ENCODE data around the gene TJP3.

TJP3 gene

DNA sequence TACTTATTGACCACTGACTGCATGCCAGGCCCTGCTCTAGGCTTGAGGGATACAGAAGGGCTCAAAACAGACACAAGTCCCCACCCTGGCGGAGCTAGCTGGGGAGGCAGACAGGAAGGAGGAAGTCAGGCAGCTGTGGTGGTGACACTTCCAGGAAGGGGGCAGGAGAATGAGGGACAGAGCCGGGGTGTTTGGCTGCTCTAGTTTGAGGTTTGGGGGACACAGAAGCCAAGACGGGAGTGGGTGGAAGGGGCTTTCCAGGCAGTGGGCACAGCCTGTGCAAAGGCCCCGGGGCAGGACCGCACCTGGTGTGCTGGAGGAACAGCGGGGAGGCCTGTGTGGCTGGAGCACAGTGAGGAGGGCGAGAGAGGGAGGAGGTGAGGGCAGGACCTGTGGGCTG lies 58.3 kb downstream of the TJP3 start:
- DNase-seq (ENCODE audit: low read depth in 2 of 2), result no peak

DNA sequence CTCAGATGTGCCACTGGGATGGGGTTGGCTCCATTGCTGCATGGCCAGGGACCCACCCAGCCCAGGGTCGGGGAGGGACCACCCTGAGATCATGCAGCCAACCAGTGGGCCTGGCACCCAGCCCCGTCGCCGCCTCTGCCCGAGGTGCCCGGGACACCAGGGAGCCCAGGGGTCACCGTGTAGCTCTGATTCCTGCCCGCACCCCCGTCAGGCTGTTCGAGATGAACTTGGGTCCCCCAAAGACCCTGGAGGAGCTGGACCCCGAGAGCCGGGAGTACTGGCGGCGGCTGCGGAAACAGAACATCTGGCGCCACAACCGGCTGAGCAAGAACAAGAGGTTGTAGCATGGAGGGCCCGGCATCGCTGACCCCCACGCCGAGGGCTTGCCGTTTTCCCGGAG lies 58.9 kb downstream of the TJP3 start:
- no peak for DNase-seq (ENCODE audit: low read depth in 2 of 2)

DNA sequence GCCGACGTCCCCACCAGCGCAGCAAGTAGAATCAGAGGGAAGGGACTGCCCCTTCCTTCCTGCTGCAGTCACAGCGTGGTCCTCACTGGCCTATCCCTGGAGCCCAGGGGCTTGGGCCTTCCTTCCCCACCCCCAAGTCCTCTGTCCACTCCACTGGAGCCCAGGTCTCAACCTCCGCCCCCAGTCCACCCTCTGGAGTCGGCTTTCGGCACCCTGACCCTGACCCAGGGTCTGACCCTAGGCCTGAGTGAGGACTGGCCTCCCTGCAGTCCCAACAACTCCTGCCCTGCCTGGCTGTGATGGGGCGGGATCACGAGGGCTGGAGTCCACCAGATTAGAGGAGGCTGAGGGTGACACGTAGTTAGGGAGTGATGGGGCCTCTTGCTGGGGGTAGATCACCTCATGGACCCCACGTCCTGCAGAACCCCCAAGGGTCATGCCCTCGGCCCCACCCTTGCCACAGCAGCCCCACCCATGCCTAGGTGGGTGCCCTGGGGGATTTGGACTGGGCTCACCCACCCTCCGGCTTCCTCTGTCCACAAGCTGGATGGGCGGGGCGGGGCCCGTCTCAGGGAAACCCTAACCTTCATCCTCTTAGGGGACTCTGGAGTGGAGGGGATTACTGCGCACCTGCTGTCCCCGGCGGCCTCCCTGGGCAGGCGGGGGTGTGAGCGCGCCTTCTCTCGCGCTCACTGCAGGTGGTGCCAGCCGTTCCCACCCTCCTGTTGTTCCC lies 60.0 kb downstream of the TJP3 start:
- DNase-seq (ENCODE audit: low read depth in 2 of 2), result no peak

DNA sequence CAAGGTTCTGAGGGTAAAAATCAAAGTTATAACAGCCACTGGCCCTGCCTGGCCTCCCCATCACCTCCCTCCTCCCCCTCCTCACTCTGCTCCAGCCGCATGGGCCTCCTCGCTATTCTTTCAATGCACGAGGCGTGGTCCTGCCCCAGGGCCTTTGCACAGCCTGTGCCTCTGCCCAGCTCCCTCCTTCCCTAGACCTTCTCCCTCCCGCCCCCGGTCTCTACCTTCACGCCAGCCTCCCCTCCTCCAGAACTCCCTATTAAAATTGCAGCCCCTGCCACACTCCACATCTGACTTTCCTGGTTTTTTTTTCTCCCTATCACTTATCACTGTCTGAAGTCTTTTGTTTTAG lies 60.5 kb downstream of the TJP3 start:
- no peak for DNase-seq (ENCODE audit: low read depth in 2 of 2)

DNA sequence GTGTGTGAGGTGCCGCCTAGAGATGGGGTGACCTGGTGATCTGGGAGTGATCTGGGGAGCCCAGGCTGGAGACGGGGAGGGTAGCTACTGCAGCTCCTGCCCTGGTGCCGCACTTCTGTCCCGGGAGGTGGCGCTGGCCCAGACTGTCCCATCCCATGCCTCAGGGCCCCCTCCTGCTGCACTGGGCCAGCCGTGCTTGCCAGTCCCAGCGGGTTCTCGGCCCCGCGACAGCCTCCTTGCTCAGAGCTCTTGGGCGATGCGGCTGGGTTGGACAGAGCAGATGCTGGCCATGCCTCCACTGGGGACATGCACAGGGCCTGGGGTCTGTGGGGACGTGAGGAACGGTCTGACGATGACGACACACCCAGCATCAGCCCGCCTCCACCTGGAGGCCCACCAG lies 61.3 kb downstream of the TJP3 start:
- DNase-seq (ENCODE audit: low read depth in 2 of 2), result no peak

DNA sequence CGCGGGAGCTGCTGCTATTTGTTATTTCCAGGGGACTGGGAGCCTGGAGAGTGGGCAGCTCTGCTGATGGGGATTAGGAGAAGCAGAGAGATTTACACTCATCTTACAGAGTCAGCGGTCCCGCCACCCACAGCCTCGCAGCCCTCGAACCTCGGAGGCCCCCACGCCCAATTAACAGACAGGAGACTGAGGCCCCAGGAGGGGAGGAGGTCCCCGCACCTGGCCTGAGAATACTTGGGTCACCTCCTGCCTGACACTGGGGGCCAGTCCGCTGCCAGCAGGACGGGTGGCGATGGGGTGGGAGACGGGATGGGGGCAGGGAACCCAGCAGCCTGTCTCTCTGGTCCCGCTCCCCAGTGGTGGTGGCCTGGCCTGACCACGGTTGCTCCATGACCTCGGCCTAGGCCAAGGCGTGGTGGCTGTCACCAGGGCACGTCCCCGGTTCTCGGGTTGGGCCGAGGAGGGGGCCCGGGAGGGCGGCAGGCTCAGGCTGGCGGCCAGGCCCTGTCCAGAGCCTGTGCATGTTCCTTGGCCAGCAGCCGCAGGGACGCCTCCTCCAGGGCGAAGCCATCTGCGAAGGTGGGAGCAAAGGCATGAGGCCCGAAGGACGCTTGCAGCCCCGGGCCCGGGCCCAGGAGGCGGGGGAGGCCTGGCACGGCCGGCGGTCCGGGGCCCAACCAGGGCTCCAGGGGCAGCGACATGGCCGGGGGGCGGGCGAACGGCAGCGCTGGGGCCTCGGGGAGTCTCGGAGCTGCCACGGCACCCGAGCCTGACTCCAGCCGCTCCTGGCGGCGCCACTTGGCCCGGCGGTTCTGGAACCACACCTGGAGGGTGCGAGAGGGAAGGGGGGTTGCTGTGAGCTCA lies 62.2 kb downstream of the TJP3 start:
- no peak for DNase-seq (ENCODE audit: low read depth in 2 of 2)

DNA sequence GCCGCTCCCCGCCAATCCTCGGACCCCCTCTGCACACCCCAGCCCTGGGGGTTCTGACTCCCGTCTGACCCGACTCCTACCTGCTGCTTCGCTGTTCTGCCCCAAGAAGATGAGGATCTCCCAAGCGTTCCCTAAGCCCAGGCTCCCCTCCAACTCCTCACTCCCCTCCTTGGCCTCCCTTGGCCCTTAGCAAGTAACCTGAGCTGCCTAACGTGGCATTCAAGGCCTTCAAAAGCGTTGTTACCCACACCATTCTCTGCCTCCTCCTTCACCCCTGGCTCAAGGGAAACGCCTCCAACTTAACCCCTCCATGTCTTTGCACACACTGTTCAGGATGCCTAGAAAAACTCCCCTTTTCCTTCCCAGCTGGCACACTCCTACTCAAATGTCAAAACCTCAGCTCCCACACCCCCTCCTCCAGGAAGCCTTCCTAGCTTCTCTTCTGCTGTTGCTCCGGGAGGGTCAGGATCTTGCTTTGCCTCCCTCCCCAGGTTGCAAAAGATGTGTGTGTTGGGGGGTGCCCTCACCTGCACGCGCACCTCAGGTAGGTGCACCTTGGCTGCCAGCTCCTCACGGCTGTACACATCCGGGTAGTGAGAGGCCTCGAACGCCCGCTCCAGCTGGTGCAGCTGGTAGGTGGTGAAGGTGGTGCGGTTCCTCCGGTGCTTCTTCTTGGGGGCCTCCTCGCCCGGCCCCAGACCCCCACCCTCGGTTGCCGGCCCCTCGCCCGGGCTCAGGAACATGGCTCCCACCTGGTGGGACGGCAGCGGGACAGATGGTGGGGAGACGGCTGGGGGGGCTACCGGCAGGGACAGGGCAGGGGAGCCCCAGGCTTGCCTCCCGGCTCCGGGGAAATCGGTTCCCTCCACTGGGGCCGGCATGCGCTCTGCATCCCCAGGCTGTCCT lies 63.1 kb downstream of the TJP3 start:
- no peak for DNase-seq (ENCODE audit: low read depth in 2 of 2)

DNA sequence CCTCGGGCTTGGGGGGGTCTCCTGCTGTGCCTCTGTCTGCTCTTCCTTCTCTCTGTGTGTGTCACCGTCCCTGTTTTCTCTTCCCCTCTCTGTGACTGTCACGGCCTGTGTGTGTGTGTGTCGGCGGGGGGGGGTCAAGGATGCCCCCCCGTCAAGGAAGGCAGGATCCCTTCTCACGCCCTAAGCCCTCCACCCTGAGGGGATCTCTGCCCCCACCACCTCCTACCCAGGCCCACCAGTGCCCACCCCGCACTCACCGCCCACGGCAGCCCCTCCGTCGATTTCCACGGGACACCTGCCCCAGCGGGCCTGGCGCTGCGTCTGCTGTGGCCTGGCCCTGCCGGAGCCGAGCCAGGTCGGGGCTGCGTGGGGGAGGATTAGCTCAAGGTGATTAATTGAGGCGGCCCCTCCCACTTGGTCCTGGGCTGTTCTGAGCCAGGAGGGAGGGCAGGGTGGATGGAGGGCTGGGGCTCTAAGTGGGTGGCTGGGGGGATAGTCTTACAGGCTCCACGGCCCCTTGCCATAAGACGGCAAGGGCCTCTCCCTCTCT lies 63.8 kb downstream of the TJP3 start, which contains the start of gene RAX2:
Gene RAX2, minus strand, starts transcription at position 323 of the 550 bp plus-strand sequence. CDS start 486 bp downstream, outside the sequence.
- no peak for DNase-seq (ENCODE audit: low read depth in 2 of 2)

DNA sequence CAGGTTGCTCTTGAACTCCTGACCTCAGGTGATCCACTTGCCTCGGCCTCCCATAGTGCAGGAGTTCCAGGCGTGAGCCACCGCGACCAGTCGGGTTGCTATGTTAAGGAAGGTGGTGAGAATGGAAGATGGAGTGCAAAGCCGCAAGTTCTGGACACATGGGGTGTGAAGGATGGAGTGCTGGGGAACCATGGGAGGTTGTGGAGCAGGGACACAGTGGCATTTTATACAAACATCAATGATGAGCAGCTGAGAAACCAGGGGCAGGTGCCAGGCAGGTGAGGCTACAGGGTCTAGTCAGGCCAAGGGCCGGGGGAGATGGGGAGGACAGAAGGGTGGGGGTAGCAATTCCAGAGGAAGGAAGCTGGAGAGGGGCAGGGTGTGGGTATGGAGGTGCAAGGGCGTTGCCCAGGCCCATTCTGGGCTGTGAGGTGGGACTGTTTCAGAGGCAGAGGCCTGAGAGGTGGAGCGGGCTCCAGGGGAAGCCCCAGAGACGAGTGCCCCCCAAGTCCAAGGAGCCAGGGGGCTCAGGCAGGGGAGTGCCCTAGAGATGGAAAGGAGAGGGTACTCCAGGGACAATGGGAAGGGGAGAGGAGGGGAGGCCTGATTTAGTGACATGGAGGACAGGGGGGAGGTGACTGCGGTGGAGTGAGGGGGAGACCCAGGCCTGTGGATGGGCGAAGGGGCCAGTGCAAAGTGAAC lies 65.8 kb downstream of the TJP3 start:
- DNase-seq (ENCODE audit: low read depth in 2 of 2), result no peak

DNA sequence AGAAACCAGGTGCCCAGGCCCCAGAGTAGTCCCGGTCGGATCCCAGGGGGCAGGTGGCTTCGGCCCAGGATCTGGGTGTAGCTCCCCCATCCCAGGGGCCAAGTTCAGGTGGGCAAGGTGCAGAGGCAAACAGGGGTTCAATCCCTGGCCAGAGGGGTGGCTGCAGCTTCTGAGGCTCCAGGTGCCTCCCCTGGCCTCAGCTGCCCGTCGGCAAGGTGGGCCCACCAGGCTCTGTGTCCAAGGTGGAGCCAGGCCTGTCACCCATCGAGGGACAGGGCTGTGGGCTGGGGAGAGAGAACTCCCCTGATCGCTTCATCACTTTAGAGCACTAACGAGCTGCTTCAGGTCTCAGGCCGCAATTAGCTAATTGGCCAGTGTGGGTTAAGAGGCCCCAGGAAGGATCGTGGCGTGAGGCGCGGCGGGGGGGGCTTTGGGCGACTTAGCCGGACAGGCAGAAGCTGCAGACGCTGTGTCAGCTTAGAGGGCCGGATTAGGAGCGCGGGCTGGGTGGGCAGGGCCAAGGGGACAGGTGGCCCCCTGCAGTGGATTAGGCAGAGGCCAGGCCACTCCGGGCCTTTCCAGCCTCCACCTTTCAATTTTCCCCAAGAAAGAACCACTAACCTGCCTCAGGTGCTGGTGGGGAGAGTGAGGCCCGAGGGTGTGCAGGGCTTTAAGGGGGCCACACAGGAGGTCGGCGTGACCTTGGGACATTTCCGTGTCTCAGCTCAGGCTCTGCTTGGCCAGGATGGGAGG lies 66.6 kb downstream of the TJP3 start:
- DNase-seq (ENCODE audit: low read depth in 2 of 2), result no peak

DNA sequence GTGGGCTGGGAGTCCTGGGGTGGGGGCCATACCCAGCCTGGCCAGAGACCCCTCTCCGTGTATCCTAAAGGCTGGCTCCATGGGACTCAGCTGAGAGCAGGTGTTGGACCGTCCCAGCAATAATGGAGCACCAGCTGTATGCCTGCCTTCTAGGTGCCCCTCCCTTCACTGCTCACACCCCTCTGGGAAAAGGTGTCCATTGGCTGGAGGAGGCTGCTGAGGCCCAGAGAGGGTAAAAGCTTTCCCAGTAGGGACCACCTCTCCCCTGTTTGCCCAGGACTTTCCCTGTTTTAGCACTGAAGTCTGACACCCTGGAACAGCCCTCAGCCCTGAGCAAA lies 67.2 kb downstream of the TJP3 start:
- no peak for DNase-seq (ENCODE audit: low read depth in 2 of 2)

DNA sequence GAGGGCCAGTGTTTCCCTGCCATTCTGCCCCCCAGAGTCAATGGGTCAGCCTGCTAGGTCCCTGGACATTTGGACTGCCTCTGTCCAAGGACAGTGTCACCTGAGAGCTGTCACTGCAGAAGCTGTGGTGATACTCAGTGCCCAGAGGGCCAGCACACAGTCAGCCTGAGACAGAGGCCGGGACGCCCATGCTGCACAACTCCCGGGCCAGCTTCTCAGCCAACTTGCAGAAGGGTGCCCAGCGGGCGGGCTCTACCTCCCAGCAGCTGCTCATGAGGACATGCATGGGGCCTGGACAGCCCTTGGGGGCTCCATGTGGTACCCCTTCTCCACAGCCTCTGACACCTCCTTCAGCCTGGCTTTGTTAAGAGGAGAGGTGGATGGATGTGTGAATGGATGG lies 67.6 kb downstream of the TJP3 start:
- DNase-seq (ENCODE audit: low read depth in 2 of 2), result no peak

DNA sequence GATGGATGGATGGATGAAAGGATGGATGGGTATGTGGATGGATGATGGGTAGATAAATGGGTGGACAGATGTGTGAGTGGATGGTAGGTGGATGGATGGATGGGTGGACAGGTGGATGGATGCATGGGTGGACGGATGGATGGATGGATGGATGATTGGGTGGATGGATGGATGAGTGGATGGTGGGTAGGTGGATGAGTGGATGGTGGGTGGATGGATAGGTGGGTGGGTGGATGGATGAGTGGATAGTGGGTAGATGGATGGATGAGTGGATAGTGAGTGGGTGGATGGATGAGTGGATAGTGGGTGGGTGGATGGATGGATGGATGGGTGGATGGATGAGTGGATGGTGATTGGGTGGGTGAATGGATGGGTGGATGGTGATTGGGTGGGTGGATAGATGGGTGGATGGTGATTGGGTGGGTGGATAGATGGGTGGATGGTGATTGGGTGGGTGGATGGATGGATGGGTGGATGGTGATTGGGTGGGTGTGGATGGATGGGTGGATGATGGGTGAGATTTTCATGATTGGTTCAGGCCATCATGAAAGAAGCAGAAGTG lies 68.4 kb downstream of the TJP3 start:
- DNase-seq (ENCODE audit: low read depth in 2 of 2), result no peak

DNA sequence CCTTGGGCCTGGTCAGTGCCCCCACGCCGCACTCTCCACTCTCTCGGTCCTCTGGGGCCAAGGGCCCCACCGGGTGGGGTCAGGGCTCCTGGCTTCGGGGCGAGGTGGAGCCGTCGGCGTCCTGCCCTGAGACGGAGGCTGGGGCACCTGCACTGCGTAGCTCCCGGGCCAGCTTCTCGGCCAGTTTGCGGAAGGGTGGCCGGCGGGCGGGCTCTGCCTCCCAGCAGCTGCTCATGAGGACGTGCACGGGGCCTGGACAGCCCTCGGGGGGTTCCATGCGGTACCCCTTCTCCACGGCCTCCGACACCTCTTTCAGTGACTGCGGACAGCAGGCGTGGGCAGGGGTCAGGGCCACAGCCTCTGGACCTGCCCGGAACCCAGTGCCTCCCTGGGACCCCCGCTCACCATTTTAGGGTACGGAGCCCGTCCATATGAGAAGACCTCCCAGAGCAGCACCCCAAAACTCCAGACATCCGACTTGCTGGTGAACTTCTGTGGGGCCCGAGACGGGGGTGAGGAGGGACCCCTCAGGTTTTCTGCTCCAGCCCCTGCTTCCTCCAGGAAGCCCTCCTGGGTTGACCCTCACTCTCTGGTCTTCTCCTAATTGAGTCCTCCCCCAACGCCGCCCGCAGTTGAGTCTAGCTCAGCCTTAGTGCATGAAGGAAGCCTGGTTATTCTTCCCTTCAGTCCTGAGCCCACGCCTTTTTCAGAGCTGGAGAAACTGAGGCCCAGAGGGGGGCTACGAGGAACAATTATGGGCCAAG lies 70.1 kb downstream of the TJP3 start:
- no peak for DNase-seq (ENCODE audit: low read depth in 2 of 2)

DNA sequence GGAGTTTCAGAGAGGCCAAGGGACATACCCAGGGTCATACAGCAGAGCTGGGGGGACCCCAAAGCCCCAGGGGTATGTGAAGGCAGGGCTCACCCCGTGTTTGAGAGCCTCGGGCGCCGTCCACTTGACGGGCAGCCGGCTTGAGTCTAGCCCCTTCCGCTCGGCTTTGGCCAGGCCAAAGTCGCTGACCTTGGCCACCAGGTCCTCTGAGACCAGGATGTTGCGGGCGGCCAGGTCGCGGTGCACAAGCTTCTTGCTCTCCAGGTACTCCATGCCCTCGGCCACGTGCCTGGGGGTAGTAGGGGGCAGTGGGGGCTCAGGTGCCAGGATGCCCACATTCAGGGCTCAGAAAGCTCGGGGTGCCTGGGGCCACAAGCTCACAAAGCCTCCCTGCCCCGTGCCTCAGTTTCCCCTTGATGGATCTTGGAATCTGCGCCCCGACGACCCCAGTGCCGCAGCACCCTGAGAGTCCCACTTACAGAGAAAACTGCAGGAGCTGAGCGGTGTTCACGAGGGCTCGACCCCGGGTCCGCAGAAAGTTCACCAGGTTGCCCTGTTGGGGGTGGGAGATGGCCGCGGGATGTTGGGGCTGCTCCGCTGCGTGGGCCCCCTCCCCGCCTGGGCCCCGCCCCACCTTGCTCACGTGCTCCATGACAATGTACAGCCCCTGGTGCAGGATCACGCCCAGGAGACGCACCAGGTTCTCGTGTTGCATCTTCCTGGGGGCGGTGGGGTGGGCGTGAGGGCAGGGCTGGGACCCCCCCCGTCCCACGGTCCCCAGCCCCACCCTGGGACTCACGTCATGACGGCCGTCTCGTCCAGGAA lies 70.9 kb downstream of the TJP3 start:
- DNase-seq (ENCODE audit: low read depth in 2 of 2), result no peak

DNA sequence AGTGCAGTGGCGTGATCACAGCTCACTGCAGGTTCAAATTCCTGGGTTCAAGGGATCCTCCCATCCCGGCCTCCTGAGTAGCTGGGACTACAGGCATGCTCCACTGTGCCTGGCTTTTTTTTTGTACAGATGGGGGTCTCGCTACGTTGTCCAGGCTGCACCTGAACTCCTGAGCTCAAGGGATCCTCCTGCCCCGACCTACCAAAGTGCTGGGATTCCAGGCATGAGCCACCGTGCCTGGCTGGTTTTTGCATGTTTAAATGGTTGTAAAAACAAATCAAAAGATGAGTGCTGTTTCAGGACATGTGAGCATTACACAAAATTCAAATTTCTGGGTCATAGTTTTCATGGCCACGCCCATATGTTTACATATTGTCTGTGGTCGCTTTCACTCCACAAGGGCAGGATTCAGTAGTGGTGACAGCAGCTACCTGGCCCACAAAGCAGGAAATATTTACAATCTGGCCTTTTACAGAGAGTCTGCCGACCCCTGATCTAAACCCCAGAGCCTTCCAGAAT lies 72.7 kb downstream of the TJP3 start:
- DNase-seq (ENCODE audit: low read depth in 2 of 2), result no peak

DNA sequence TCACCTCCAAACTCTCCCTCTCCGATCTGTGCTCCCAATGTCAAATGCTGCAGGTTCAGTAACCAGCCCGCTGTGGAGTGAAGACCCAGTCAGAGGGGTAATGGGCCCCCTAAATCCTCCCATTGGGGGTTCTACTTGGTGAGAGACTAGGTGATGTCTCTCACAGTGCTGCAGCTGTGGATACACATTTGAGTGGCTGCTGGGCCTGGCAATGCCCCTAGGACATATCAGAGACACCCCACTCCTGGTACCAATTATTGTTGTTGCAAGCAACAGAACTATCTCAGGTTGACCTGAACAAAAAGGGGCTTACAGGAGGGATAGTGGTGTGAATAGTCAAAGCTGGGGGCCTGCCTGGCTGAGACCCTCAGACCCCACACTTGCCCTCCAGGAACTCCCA lies 73.4 kb downstream of the TJP3 start:
- DNase-seq (ENCODE audit: low read depth in 2 of 2), result no peak

DNA sequence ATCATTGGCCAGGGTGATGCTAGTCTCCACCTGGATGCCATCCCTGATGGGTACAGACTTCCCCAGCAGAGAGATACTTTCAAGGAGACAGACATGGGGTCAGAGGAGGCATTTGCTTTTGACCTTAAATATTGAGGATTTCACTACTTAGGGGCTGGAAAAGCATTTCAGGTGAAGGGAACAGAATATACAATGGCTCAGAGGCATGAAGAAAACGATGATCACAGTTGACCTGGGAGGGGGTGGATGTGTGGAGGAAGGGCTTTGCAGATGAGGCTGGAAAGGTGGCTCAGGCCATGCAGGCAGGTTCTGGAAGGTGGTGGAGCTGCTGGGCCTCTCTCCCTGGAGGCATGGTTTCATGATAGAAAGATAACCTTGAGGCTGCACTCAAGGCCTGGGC lies 74.1 kb downstream of the TJP3 start:
- no peak for DNase-seq (ENCODE audit: low read depth in 2 of 2)

Measured in fibroblast of skin of left biceps (primary cell).